GM21737 (cell line): ENCODE data around the gene AP2S1.
"Not testable (repeated sequence)": the region's sequence is repeated elsewhere in the genome, so short reads cannot be mapped to it uniquely, and the experiment has no call there.

Experiments used
- ATAC-seq: cut with Tn5 transposase; IDR thresholded peaks from one replicate; pipeline ENCODE4 v1.9.1; 2021; ENCODE audit warnings: mild to moderate bottlenecking, moderate library complexity; ENCODE audit not compliant: unreplicated experiment

The AP2S1 gene

GRCh38 chr19:46868025-46868802 lies 17.6 kb upstream of the AP2S1 start:
- ATAC-seq: no peak

- no peak for ATAC-seq
Measured at GRCh38 chr19:46867170-46867569, 16.5 kb upstream of the AP2S1 start.

GRCh38 chr19:46866407-46867136 lies 15.9 kb upstream of the AP2S1 start:
- no peak for ATAC-seq

GRCh38 chr19:46863818-46864629 lies 13.4 kb upstream of the AP2S1 start:
- ATAC-seq: no peak

- ATAC-seq: no peak
Measured at GRCh38 chr19:46862974-46863632, 12.5 kb upstream of the AP2S1 start.

- no peak for ATAC-seq
Measured at GRCh38 chr19:46862503-46862834, 11.8 kb upstream of the AP2S1 start.

GRCh38 chr19:46861691-46862502 lies 11.3 kb upstream of the AP2S1 start:
- no peak for ATAC-seq

GRCh38 chr19:46860846-46861690 lies 10.4 kb upstream of the AP2S1 start, which contains the start of gene ARHGAP35:
TSS of gene ARHGAP35 (plus strand) at chr19:46860997. CDS start at chr19:46918676, 57,679 bp downstream.
- ATAC-seq: peak; percentile 1

GRCh38 chr19:46860125-46860845 lies 9.6 kb upstream of the AP2S1 start:
- peak; percentile 68 for ATAC-seq

GRCh38 chr19:46859637-46860124 lies 9.0 kb upstream of the AP2S1 start:
- no peak for ATAC-seq

GRCh38 chr19:46856062-46857022 lies 5.7 kb upstream of the AP2S1 start:
- peak; percentile 39 for ATAC-seq

- not testable (repeated sequence) for ATAC-seq
Measured at GRCh38 chr19:46854698-46855097, 4.1 kb upstream of the AP2S1 start.

- no peak for ATAC-seq
Measured at GRCh38 chr19:46852830-46853229, 2.2 kb upstream of the AP2S1 start.

GRCh38 chr19:46849610-46850009 lies 1.0 kb downstream of the AP2S1 start:
- no peak for ATAC-seq

GRCh38 chr19:46848389-46848788 lies 2.3 kb downstream of the AP2S1 start:
- no peak for ATAC-seq

GRCh38 chr19:46847528-46847927 lies 3.1 kb downstream of the AP2S1 start:
- no peak for ATAC-seq

- ATAC-seq: no peak
Measured at GRCh38 chr19:46845959-46846459, 4.6 kb downstream of the AP2S1 start.
